SH-SY5Y (cell line): Measurements from ENCODE around the gene MGST3.

Experiments used
- GATA2 ChIP-seq: IDR thresholded peaks from 2 replicates; pipeline ENCODE4 v1.6.1; 2011; ENCODE audit warnings: mild to moderate bottlenecking, low read depth, low read length
- GATA3 ChIP-seq: IDR thresholded peaks from 2 replicates; pipeline ENCODE4 v1.6.1; 2011; ENCODE audit warnings: low read depth, mild to moderate bottlenecking, low read length, moderate library complexity

The MGST3 gene

DNA sequence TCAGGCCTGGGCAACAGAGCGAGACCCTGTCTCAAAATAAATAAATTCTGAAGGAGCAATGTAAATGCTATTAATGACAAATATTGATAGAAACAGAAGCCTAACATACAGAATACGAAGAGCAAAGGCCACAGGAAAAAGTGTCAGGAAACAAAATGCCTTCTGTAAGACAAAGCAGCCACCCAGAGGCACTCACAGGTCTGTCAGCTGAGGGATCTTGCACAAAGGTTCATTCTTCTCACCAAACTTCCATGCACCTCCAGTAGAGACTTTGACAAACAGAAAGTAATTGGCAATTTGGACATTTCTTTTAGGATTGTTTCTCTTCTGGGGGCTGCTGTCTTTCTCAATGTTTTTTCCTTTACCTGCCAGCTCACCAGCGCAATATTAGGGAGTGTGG, 68.5 kb downstream of the MGST3 start:
- TF ChIP-seq GATA2 (no peak), GATA3 (no peak)

DNA sequence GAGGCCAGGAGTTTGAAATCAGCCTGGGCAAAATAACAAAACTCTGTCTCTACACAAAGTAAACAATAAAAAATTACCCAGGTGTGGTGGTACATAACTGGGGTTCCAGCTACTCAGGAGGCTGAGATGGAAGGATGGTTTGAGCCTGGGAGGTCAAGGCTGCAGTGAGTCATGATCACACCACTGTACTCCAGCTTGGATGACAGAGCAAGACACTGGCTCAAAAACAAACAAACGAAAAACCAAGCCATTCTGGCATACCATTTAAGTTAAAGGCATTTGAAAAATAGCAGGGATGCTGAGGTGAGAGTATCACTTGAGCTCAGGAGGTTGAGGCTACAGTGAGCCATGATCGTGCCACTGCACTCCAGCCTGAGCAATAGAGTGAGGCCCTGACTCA, 72.6 kb downstream of the MGST3 start:
- no peak for TF ChIP-seq GATA3
- no peak for TF ChIP-seq GATA2
